GM12878 (cell line): Measurements from ENCODE around the gene DPM3. TPM values are rescaled to one million over a fixed set of nuclear protein-coding genes. Genes with fewer than 3 reads are reported as not detected.

Experiments
- ATAC-seq: fragments of 200-7000 bp; cut with Tn5 transposase; 3 replicates; pipeline ENCODE4 v1.9.1; 2020; ENCODE audit warnings: mild to moderate bottlenecking, moderate library complexity
- BruUV-seq: library from RNA; stranded (reverse); fragments of 400-500 nt; replicated peaks from 2 replicates; lab custom pipeline; 2021; lab: Mats Ljungman, UMichigan
- CTCF ChIA-PET: fragments of 300-600 bp; sonication (Branson Sonifier 250); formaldehyde crosslinking; extraction: SDS; loops from one replicate; lab custom pipeline; 2021; ENCODE audit warnings: inconsistent platforms; lab: Yijun Ruan, JAX
- POLR2A ChIA-PET: fragments of 350-600 bp; formaldehyde crosslinking; extraction: SDS; loops from one replicate; lab custom pipeline; 2021; ENCODE audit warnings: inconsistent platforms; lab: Charles Lee
- RAD21 ChIA-PET: fragments of 300-600 bp; sonication (Branson Sonifier 250); formaldehyde crosslinking; loops from one replicate; lab custom pipeline; 2023; ENCODE audit warnings: antibody characterized with exemption; ENCODE audit not compliant: unreplicated experiment; lab: Charles Lee
- SMC1A ChIA-PET: fragments of 300-600 bp; sonication (Branson Sonifier 250); formaldehyde crosslinking; loops from one replicate; lab custom pipeline; 2023; ENCODE audit not compliant: unreplicated experiment, uncharacterized antibody; lab: Charles Lee
- DNase-seq: peaks from one replicate; pipeline ENCODE4 v3.0.0-alpha.2; 2011; ENCODE audit warnings: low read depth, low spot score
- FAIRE-seq: peaks from 3 replicates; lab custom pipeline; 2011; peaks lifted over from hg19 to GRCh38; lab: Jason Lieb, UNC
- H2AFZ ChIP-seq: 2 replicates; pipeline ENCODE4 v1.6.0; 2011; ENCODE audit warnings: low read depth, low read length, control low read depth; ENCODE audit not compliant: control insufficient read depth
- H3K27ac ChIP-seq: 2 replicates; pipeline ENCODE4 v1.5.1; 2011; ENCODE audit warnings: control low read depth; ENCODE audit not compliant: control insufficient read depth, insufficient read depth
- H3K27me3 ChIP-seq, 2 experiments: replicated peaks in 1 of 2; 2 replicates each; pipeline versions ENCODE4 v1.6.0 to v1.6.1; 2011; ENCODE audit warnings: low read length in 1 of 2; ENCODE audit not compliant: control insufficient read depth in 2 of 2, insufficient read depth in 2 of 2
- H3K36me3 ChIP-seq, 2 experiments: 2 replicates each; pipeline ENCODE4 v1.5.1; 2011; ENCODE audit warnings: low read length in 1 of 2; ENCODE audit not compliant: control insufficient read depth in 2 of 2, insufficient read depth in 2 of 2
- H3K4me1 ChIP-seq: 2 replicates; pipeline ENCODE4 v1.6.1; 2011; ENCODE audit warnings: mild to moderate bottlenecking, low read length, moderate library complexity, mixed read lengths; ENCODE audit not compliant: control insufficient read depth, insufficient read depth
- H3K4me2 ChIP-seq: 2 replicates; pipeline ENCODE4 v1.6.0; 2011; ENCODE audit warnings: control low read depth; ENCODE audit not compliant: control insufficient read depth, insufficient read depth
- H3K4me3 ChIP-seq: fragments of 200-600 bp; sonication (generic); 2 replicates; pipeline ENCODE4 v1.5.1; 2016
- H3K79me2 ChIP-seq: 2 replicates; pipeline ENCODE4 v1.6.0; 2011; ENCODE audit warnings: low read length; ENCODE audit not compliant: control insufficient read depth, insufficient read depth
- H3K9ac ChIP-seq: 2 replicates; pipeline ENCODE4 v1.8.0; 2011; ENCODE audit warnings: low read length, control low read depth, mixed read lengths; ENCODE audit not compliant: control insufficient read depth, insufficient read depth
- H3K9me3 ChIP-seq: replicated peaks from 3 replicates; pipeline ENCODE4 v1.5.1; 2011; ENCODE audit warnings: mild to moderate bottlenecking, low read length; ENCODE audit not compliant: control insufficient read depth, insufficient read depth
- H4K20me1 ChIP-seq: 2 replicates; pipeline ENCODE4 v1.6.0; 2011; ENCODE audit not compliant: control insufficient read depth, insufficient read depth
- ASH2L ChIP-seq: fragments of 300-600, 200-600 bp; sonication (generic); IDR thresholded peaks from 2 replicates; pipeline ENCODE4 v1.6.1; 2017; ENCODE audit warnings: low read depth, mild to moderate bottlenecking, borderline replicate concordance
- ATF2 ChIP-seq: IDR thresholded peaks from 2 replicates; pipeline ENCODE4 v1.6.1; 2012; ENCODE audit warnings: low read length, inconsistent platforms
- CHD4 ChIP-seq: fragments of 200-600 bp; sonication (generic); IDR thresholded peaks from 2 replicates; pipeline ENCODE4 v1.6.1; 2016; ENCODE audit warnings: mild to moderate bottlenecking
- E2F4 ChIP-seq: IDR thresholded peaks from 2 replicates; pipeline ENCODE4 v1.6.1; 2012; ENCODE audit warnings: low read depth, low read length, improper control_type of control experiment
- ETV6 ChIP-seq, 2 experiments: fragments of 450-650 bp in 1 of 2; IDR thresholded peaks in 1 of 2; conservative IDR thresholded peaks in 1 of 2; 2 replicates each; pipeline ENCODE4 v1.6.1; 2014; ENCODE audit warnings: antibody characterized with exemption in 1 of 2, borderline replicate concordance in 1 of 2, low read depth in 1 of 2, mild to moderate bottlenecking in 1 of 2, moderate library complexity in 1 of 2
- GABPA ChIP-seq: IDR thresholded peaks from 2 replicates; pipeline ENCODE4 v1.6.1; 2014; ENCODE audit warnings: antibody characterized with exemption, low read depth, mild to moderate bottlenecking, inconsistent platforms
- GATAD2B ChIP-seq: fragments of 450-650 bp; conservative IDR thresholded peaks from 2 replicates; pipeline ENCODE4 v1.6.1; 2017; ENCODE audit warnings: low read depth, mild to moderate bottlenecking, moderate library complexity
- HCFC1 ChIP-seq: fragments of 150-350 bp; IDR thresholded peaks from 2 replicates; pipeline ENCODE4 v1.6.1; 2014; ENCODE audit warnings: low read length
- MYB ChIP-seq: fragments of 150-350 bp; IDR thresholded peaks from 2 replicates; pipeline ENCODE4 v1.6.1; 2014; ENCODE audit warnings: mild to moderate bottlenecking, low read depth, low read length, borderline replicate concordance
- MYC ChIP-seq: IDR thresholded peaks from 2 replicates; pipeline ENCODE4 v1.6.1; 2011; ENCODE audit warnings: mild to moderate bottlenecking, low read length, moderate library complexity, inconsistent platforms; ENCODE audit not compliant: insufficient read depth, insufficient replicate concordance, insufficient read length, severe bottlenecking
- NBN ChIP-seq: fragments of 450-650 bp; IDR thresholded peaks from 2 replicates; pipeline ENCODE4 v1.6.1; 2016
- NR2C2 ChIP-seq: IDR thresholded peaks from 2 replicates; pipeline ENCODE4 v1.6.1; 2011; ENCODE audit warnings: borderline replicate concordance, low read depth; ENCODE audit not compliant: control insufficient read depth, insufficient read length
- PBX3 ChIP-seq: IDR thresholded peaks from 2 replicates; pipeline ENCODE4 v1.6.1; 2011; ENCODE audit warnings: mild to moderate bottlenecking, low read depth, low read length, moderate library complexity; ENCODE audit not compliant: insufficient replicate concordance
- PKNOX1 ChIP-seq: fragments of 450-650 bp; IDR thresholded peaks from 2 replicates; pipeline ENCODE4 v1.6.1; 2016; ENCODE audit warnings: mild to moderate bottlenecking
- RB1 ChIP-seq: fragments of 450-650 bp; formaldehyde crosslinking; IDR thresholded peaks from 2 replicates; pipeline ENCODE4 v1.6.1; 2017; ENCODE audit warnings: mild to moderate bottlenecking, borderline replicate concordance
- WGBS: methylation state at CpG from one replicate; pipeline ENCODE4 v1.1.6; 2016; ENCODE audit warnings: low lambda C conversion rate; ENCODE audit not compliant: insufficient replicate concordance, insufficient coverage; ENCODE audit errors: missing lambda C conversion rate; 5-methylcytosine and 5-hydroxymethylcytosine counted together
- in situ Hi-C: fragments of 300-500 bp; cut with MboI; formaldehyde crosslinking; loops from 9 replicates; pipeline ENCODE4 v1.14.3; 2018; ENCODE audit warnings: mixed read lengths
- intact Hi-C: fragments of 100-400 bp; cut with micrococcal nuclease; formaldehyde crosslinking; loops from one replicate; pipeline ENCODE4 v1.14.2; 2022; ENCODE audit not compliant: unreplicated experiment
- polyA plus RNA-seq, 11 experiments: library from polyadenylated mRNA; depleted of rRNA in 4 of 11; unstranded in 6 of 11; stranded (reverse) in 5 of 11; fragments of >200 nt; fragmentation: Nextera tagmentation in 4 of 11; fragmentation: Illumina TruSeq in 1 of 11; extraction: Ambion mirVana in 4 of 11; extraction: Trizol in 1 of 11; gene quantifications; 1 replicate in 1 of 11; 2 replicates in 10 of 11; pipeline versions ENCODE4 v1.2.1 to v1.2.3, GENCODE V29; 2011 to 2016; ENCODE audit warnings: inconsistent platforms in 2 of 11, missing spikeins in 2 of 11, low read depth in 1 of 11
- total RNA-seq, 4 experiments: library from RNA; depleted of rRNA in 3 of 4; stranded (reverse); fragments of >200 nt in 3 of 4; fragmentation: Illumina TruSeq in 1 of 4; extraction: Trizol in 1 of 4; gene quantifications; 2 replicates each; pipeline versions ENCODE4 v1.2.1 to v1.2.3, GENCODE V29; 2013 to 2021
- TF ChIP-seq, protein P1 (sequence below): fragments of 450-650 bp; formaldehyde crosslinking; IDR thresholded peaks from 2 replicates; pipeline ENCODE4 v1.4.0; 2020; ENCODE audit warnings: mild to moderate bottlenecking, moderate library complexity

The DPM3 gene
- total and polyA plus RNA-seq, 10 of the 15 experiments (the other 5 are each of a cell fraction or from before 2014, with no cell fraction given): 5.9 to 78.7 (median 25.7) TPM

- Histone ChIP-seq H4K20me1 (no peaks in the 10 kb centered on the region), H2AFZ (no peak overlapping the region), H3K79me2 (no peaks in the 10 kb centered on the region), H3K27me3 (no peaks in the 10 kb centered on the region), H3K9me3 (no peaks in the 10 kb centered on the region), H3K4me1 (no peaks in the 10 kb centered on the region), H3K4me3 (no peak overlapping the region), H3K36me3 (no peaks in the 10 kb centered on the region), H3K9ac (no peak overlapping the region), H3K4me2 (no peak overlapping the region), H3K27ac (no peak overlapping the region)
- ATAC-seq: no peak
- BruUV-seq: no TSS peak
- in situ Hi-C loops (no loop called here), intact Hi-C loops (no loop called here)
- RAD21 ChIA-PET: no interaction called here
- no peak for DNase-seq
- CTCF ChIA-PET: no interaction called here
- POLR2A ChIA-PET: interaction anchor here (0.6 kb wide), 1 partner anchor 181 kb away, joined by 3 read pairs; no protein-coding TSS in a partner anchor
- no peak for FAIRE-seq
- 40% methylated on average over 1 of the region's 1 CpG for WGBS
- SMC1A ChIA-PET: no interaction called here
- TF ChIP-seq MYB (no peak), CHD4 (no peak), MYC (no peak), PKNOX1 (no peak), ETV6 (conservative IDR thresholded peaks at IDR 0.05 in 1 of 2, IDR thresholded peaks at IDR 0.05 in 1 of 2; ENCODE audit: borderline replicate concordance in 1 of 2, low read depth in 1 of 2) (no peak), NR2C2 (no peak), GABPA (no peak), E2F4 (no peak), PBX3 (no peak), ATF2 (no peak), HCFC1 (no peak), GATAD2B (no peak), ASH2L (no peak), NBN (no peak), RB1 (no peak)
- TF ChIP-seq, protein P1, sequence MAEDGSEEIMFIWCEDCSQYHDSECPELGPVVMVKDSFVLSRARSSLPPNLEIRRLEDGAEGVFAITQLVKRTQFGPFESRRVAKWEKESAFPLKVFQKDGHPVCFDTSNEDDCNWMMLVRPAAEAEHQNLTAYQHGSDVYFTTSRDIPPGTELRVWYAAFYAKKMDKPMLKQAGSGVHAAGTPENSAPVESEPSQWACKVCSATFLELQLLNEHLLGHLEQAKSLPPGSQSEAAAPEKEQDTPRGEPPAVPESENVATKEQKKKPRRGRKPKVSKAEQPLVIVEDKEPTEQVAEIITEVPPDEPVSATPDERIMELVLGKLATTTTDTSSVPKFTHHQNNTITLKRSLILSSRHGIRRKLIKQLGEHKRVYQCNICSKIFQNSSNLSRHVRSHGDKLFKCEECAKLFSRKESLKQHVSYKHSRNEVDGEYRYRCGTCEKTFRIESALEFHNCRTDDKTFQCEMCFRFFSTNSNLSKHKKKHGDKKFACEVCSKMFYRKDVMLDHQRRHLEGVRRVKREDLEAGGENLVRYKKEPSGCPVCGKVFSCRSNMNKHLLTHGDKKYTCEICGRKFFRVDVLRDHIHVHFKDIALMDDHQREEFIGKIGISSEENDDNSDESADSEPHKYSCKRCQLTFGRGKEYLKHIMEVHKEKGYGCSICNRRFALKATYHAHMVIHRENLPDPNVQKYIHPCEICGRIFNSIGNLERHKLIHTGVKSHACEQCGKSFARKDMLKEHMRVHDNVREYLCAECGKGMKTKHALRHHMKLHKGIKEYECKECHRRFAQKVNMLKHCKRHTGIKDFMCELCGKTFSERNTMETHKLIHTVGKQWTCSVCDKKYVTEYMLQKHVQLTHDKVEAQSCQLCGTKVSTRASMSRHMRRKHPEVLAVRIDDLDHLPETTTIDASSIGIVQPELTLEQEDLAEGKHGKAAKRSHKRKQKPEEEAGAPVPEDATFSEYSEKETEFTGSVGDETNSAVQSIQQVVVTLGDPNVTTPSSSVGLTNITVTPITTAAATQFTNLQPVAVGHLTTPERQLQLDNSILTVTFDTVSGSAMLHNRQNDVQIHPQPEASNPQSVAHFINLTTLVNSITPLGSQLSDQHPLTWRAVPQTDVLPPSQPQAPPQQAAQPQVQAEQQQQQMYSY (CRISPR knock-in tag): no peak
Observed at GRCh38 chr1:155158991-155159390, 18.7 kb upstream of the DPM3 start.
